HCT116 (cell line): ENCODE results near the gene PLEKHG1. TPM values are rescaled to one million over a fixed set of nuclear protein-coding genes. Genes with fewer than 3 reads are reported as not detected.

ENCODE experiments used
- ATAC-seq: fragments of 200-7000 bp; cut with Tn5 transposase; 2 replicates; pipeline ENCODE4 v1.9.1; 2020; ENCODE audit warnings: mild to moderate bottlenecking, moderate library complexity
- BruUV-seq: library from RNA; stranded (reverse); fragments of 400-500 nt; replicated peaks from 2 replicates; lab custom pipeline; 2021; lab: Mats Ljungman, UMichigan
- CTCF ChIA-PET: fragments of 300-600 bp; sonication (Branson Sonifier 250); formaldehyde crosslinking; loops from one replicate; lab custom pipeline; 2021; ENCODE audit warnings: antibody characterized with exemption; lab: Charles Lee
- POLR2A ChIA-PET: fragments of 300-600, 350-600 bp; sonication (Branson Sonifier 250); formaldehyde crosslinking; loops from one replicate; lab custom pipeline; 2021; ENCODE audit warnings: antibody characterized with exemption; lab: Charles Lee
- RAD21 ChIA-PET, 2 experiments: fragments of 300-600 bp; sonication (Branson Sonifier 250); formaldehyde crosslinking; loops; one replicate each; lab custom pipeline; 2023; ENCODE audit warnings: low total read pairs in 2 of 2; ENCODE audit not compliant: uncharacterized antibody in 2 of 2, unreplicated experiment in 2 of 2, low non-redundant PET in 1 of 2; lab: Charles Lee
- DNase-seq: peaks from one replicate; pipeline ENCODE4 v3.0.0-alpha.2; 2010; ENCODE audit warnings: low read depth, low spot score
- H2AFZ ChIP-seq: fragments of 200-600 bp; shearing (Covaris generic), sonication (generic); 2 replicates; pipeline ENCODE4 v1.6.1; 2017; ENCODE audit warnings: low read depth, mixed run types, mixed read lengths, antibody characterized with exemption, low read length; ENCODE audit not compliant: poor library complexity, severe bottlenecking
- H3K27ac ChIP-seq: 2 replicates; pipeline ENCODE4 v1.5.1; 2012; ENCODE audit warnings: low read depth, low read length
- H3K27me3 ChIP-seq: fragments of 200-600 bp; sonication (generic); 2 replicates; pipeline ENCODE4 v1.6.1; 2016; ENCODE audit warnings: mixed run types, low read length, mixed read lengths; ENCODE audit not compliant: insufficient read depth
- H3K36me3 ChIP-seq, 2 experiments: fragments of 200-500 bp in 1 of 2; fragments of 200-600 bp in 1 of 2; sonication (Bioruptor generic) in 1 of 2; sonication (generic) in 1 of 2; 2 replicates each; pipeline versions ENCODE4 v1.5.1 to v1.6.1; 2014 to 2016; ENCODE audit warnings: low read length in 2 of 2, inconsistent platforms in 1 of 2, mixed read lengths in 1 of 2, mixed run types in 1 of 2; ENCODE audit not compliant: insufficient read depth in 2 of 2, control insufficient read depth in 1 of 2
- H3K4me1 ChIP-seq, 2 experiments: fragments of 200-600 bp in 1 of 2; sonication (generic) in 1 of 2; 2 replicates each; pipeline versions ENCODE4 v1.5.1 to v1.6.1; 2012 to 2017; ENCODE audit warnings: low read length in 2 of 2, inconsistent platforms in 1 of 2, mild to moderate bottlenecking in 1 of 2, mixed read lengths in 1 of 2, mixed run types in 1 of 2, moderate library complexity in 1 of 2; ENCODE audit not compliant: insufficient read depth in 2 of 2, control insufficient read depth in 1 of 2
- H3K4me2 ChIP-seq: fragments of 200-600 bp; sonication (generic); 2 replicates; pipeline ENCODE4 v1.6.1; 2017; ENCODE audit warnings: mixed run types, low read length, mixed read lengths
- H3K4me3 ChIP-seq, 2 experiments: fragments of 200-600 bp in 1 of 2; sonication (generic) in 1 of 2; replicated peaks in 1 of 2; 2 replicates each; pipeline ENCODE4 v1.5.1; 2011 to 2016; ENCODE audit warnings: low read length in 2 of 2, control low read depth in 1 of 2, low read depth in 1 of 2, mild to moderate bottlenecking in 1 of 2, mixed read lengths in 1 of 2, mixed run types in 1 of 2
- H3K79me2 ChIP-seq: fragments of 200-600 bp; sonication (generic); 2 replicates; pipeline ENCODE4 v1.6.1; 2017; ENCODE audit warnings: mild to moderate bottlenecking, mixed run types, low read length, moderate library complexity, mixed read lengths; ENCODE audit not compliant: insufficient read depth
- H3K9ac ChIP-seq: fragments of 200-600 bp; sonication (generic); 2 replicates; pipeline ENCODE4 v1.6.1; 2016; ENCODE audit warnings: low read length, mixed read lengths
- H3K9me2 ChIP-seq: fragments of 200-600 bp; sonication (generic), shearing (Covaris generic); 2 replicates; pipeline ENCODE4 v1.6.1; 2017; ENCODE audit warnings: mixed run types, mild to moderate bottlenecking, moderate library complexity; ENCODE audit not compliant: insufficient read depth
- H3K9me3 ChIP-seq, 2 experiments: fragments of 200-500 bp in 1 of 2; fragments of 200-600 bp in 1 of 2; sonication (Bioruptor generic) in 1 of 2; sonication (generic) in 1 of 2; 2 replicates each; pipeline ENCODE4 v1.6.1; 2014 to 2017; ENCODE audit warnings: low read length in 2 of 2, mixed read lengths in 2 of 2, inconsistent platforms in 1 of 2, low read depth in 1 of 2, mild to moderate bottlenecking in 1 of 2, mixed run types in 1 of 2, moderate library complexity in 1 of 2; ENCODE audit not compliant: control insufficient read depth in 1 of 2, insufficient read depth in 1 of 2
- H4K20me1 ChIP-seq: fragments of 200-600 bp; sonication (generic), shearing (Covaris generic); 2 replicates; pipeline ENCODE4 v1.6.1; 2017; ENCODE audit warnings: mixed run types, mild to moderate bottlenecking, moderate library complexity; ENCODE audit not compliant: insufficient read depth
- CTCF ChIP-seq, 3 experiments: fragments of 200-600 bp in 1 of 3; sonication (generic) in 1 of 3; IDR thresholded peaks in 2 of 3; conservative IDR thresholded peaks in 1 of 3; 2 replicates each; pipeline ENCODE4 v1.5.1; 2012 to 2017; ENCODE audit warnings: low read depth in 2 of 3, low read length in 2 of 3, antibody characterized with exemption in 1 of 3, borderline replicate concordance in 1 of 3, control low read depth in 1 of 3, mild to moderate bottlenecking in 1 of 3, mixed read lengths in 1 of 3, mixed run types in 1 of 3, moderate library complexity in 1 of 3; ENCODE audit not compliant: insufficient read depth in 1 of 3
- EGR1 ChIP-seq: IDR thresholded peaks from 2 replicates; pipeline ENCODE4 v1.6.1; 2012; ENCODE audit warnings: low read depth
- ELF1 ChIP-seq: IDR thresholded peaks from 2 replicates; pipeline ENCODE4 v1.6.1; 2012; ENCODE audit warnings: low read depth, borderline replicate concordance
- EZH2 ChIP-seq: fragments of 200-600 bp; sonication (generic); IDR thresholded peaks from 2 replicates; pipeline ENCODE4 v1.6.1; 2017; ENCODE audit warnings: antibody characterized with exemption, mixed run types
- JUND ChIP-seq: IDR thresholded peaks from 2 replicates; pipeline ENCODE4 v1.6.1; 2012
- POLR2A ChIP-seq: IDR thresholded peaks from 2 replicates; pipeline ENCODE4 v1.7.0; 2011; ENCODE audit warnings: borderline replicate concordance; ENCODE audit not compliant: insufficient read depth, insufficient read length; ENCODE audit errors: extremely low read depth
- SRF ChIP-seq: IDR thresholded peaks from 2 replicates; pipeline ENCODE4 v1.6.1; 2012; ENCODE audit warnings: low read depth
- TCF7L2 ChIP-seq: IDR thresholded peaks from 2 replicates; pipeline ENCODE4 v1.7.0; 2011; ENCODE audit warnings: borderline replicate concordance, inconsistent platforms; ENCODE audit not compliant: insufficient read depth, insufficient read length; ENCODE audit errors: extremely low read depth
- ZNF274 ChIP-seq: fragments of 200-500 bp; sonication (Bioruptor generic); IDR thresholded peaks from 2 replicates; pipeline ENCODE4 v1.6.1; 2014; ENCODE audit warnings: mild to moderate bottlenecking, low read depth, low read length, inconsistent platforms
- intact Hi-C: fragments of 100-400 bp; cut with micrococcal nuclease; formaldehyde crosslinking; loops from 2 replicates; pipeline ENCODE4 v1.10.0; 2022
- total RNA-seq: library from RNA; stranded (reverse); gene quantifications from one replicate; pipeline ENCODE4 v1.2.1, GENCODE V29; 2021; ENCODE audit not compliant: unreplicated experiment
- TF ChIP-seq, protein P1 (sequence below): IDR thresholded peaks from 2 replicates; pipeline ENCODE4 v1.6.1; 2011; ENCODE audit warnings: mild to moderate bottlenecking, low read length, moderate library complexity; ENCODE audit not compliant: insufficient replicate concordance; ENCODE audit errors: extremely low read depth
- TF ChIP-seq, protein P2 (sequence below): IDR thresholded peaks from 2 replicates; pipeline ENCODE4 v1.6.1; 2012; ENCODE audit warnings: low read depth

The PLEKHG1 gene
- total RNA-seq, 1 experiment from 2014 or later, result 10.4 TPM

DNA sequence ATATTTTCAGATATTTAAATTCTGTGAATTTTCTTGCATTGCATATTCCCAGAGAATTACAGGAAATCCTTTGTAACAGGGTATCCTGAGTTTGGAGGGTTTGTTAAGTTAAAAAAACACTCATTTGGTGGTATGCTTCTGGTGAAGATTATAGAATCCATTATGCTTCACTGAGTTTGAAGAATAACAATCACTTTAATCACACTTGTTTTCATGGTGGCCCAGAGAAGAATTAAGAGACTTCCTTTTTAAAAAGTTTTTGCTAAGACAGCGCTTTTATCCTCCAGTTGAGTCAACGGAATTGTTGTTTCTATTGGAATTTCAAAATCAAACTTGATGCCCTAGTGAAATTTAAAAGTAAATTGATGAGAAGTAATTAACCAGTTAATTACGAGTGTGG is 17.4 kb downstream of the PLEKHG1 start:
- no peaks in the 10 kb centered on the region for H3K9me2 ChIP-seq
- POLR2A ChIA-PET, result no interaction called here
- intact Hi-C loops, result no loop called here
- H3K9me3 ChIP-seq, result no peaks in the 10 kb centered on the region
- H3K36me3 ChIP-seq, result no peaks in the 10 kb centered on the region
- ATAC-seq, result no peak
- CTCF ChIA-PET, result no interaction called here
- TF ChIP-seq, protein P1, sequence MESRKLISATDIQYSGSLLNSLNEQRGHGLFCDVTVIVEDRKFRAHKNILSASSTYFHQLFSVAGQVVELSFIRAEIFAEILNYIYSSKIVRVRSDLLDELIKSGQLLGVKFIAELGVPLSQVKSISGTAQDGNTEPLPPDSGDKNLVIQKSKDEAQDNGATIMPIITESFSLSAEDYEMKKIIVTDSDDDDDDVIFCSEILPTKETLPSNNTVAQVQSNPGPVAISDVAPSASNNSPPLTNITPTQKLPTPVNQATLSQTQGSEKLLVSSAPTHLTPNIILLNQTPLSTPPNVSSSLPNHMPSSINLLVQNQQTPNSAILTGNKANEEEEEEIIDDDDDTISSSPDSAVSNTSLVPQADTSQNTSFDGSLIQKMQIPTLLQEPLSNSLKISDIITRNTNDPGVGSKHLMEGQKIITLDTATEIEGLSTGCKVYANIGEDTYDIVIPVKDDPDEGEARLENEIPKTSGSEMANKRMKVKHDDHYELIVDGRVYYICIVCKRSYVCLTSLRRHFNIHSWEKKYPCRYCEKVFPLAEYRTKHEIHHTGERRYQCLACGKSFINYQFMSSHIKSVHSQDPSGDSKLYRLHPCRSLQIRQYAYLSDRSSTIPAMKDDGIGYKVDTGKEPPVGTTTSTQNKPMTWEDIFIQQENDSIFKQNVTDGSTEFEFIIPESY, result no peak
- TF ChIP-seq POLR2A (no peak), EGR1 (no peak), ELF1 (no peak), TCF7L2 (no peak), JUND (no peak)
- BruUV-seq, result no TSS peak
- no peak overlapping the region for H3K4me2 ChIP-seq
- H2AFZ ChIP-seq, result no peak overlapping the region
- H3K79me2 ChIP-seq, result no peaks in the 10 kb centered on the region
- H3K27ac ChIP-seq, result no peak overlapping the region
- RAD21 ChIA-PET, result no interaction called here
- no peak overlapping the region for H3K4me3 ChIP-seq
- DNase-seq, result no peak
- no peak overlapping the region for H3K9ac ChIP-seq
- H4K20me1 ChIP-seq, result no peaks in the 10 kb centered on the region
- no peaks in the 10 kb centered on the region for H3K27me3 ChIP-seq
- no peaks in the 10 kb centered on the region for H3K4me1 ChIP-seq

- intact Hi-C loops, result no loop called here
- H3K9ac ChIP-seq, result no peak overlapping the region
- no peak overlapping the region for H3K4me2 ChIP-seq
- no peak overlapping the region for H3K4me3 ChIP-seq
- H2AFZ ChIP-seq, result no peak overlapping the region
- no peak for DNase-seq
- ChIA-PET RAD21 (no interaction called here), CTCF (no interaction called here), POLR2A (no interaction called here)
- H3K4me1 ChIP-seq, result no peaks in the 10 kb centered on the region
- no peaks in the 10 kb centered on the region for H3K27me3 ChIP-seq
- no peaks in the 10 kb centered on the region for H3K79me2 ChIP-seq
- no peaks in the 10 kb centered on the region for H3K9me2 ChIP-seq
- no peak overlapping the region for H3K27ac ChIP-seq
- H4K20me1 ChIP-seq, result no peaks in the 10 kb centered on the region
- no peak for ATAC-seq
- no TSS peak for BruUV-seq
- no peaks in the 10 kb centered on the region for H3K36me3 ChIP-seq
- H3K9me3 ChIP-seq, result no peaks in the 10 kb centered on the region
- TF ChIP-seq CTCF (IDR thresholded peaks at IDR 0.05 in 2 of 3, conservative IDR thresholded peaks at IDR 0.05 in 1 of 3; ENCODE audit: borderline replicate concordance in 1 of 3, insufficient read depth in 1 of 3, low read depth in 2 of 3, low read length in 2 of 3) (no peak), JUND (no peak), EZH2 (no peak), ZNF274 (no peak), SRF (no peak)
- TF ChIP-seq, protein P2, sequence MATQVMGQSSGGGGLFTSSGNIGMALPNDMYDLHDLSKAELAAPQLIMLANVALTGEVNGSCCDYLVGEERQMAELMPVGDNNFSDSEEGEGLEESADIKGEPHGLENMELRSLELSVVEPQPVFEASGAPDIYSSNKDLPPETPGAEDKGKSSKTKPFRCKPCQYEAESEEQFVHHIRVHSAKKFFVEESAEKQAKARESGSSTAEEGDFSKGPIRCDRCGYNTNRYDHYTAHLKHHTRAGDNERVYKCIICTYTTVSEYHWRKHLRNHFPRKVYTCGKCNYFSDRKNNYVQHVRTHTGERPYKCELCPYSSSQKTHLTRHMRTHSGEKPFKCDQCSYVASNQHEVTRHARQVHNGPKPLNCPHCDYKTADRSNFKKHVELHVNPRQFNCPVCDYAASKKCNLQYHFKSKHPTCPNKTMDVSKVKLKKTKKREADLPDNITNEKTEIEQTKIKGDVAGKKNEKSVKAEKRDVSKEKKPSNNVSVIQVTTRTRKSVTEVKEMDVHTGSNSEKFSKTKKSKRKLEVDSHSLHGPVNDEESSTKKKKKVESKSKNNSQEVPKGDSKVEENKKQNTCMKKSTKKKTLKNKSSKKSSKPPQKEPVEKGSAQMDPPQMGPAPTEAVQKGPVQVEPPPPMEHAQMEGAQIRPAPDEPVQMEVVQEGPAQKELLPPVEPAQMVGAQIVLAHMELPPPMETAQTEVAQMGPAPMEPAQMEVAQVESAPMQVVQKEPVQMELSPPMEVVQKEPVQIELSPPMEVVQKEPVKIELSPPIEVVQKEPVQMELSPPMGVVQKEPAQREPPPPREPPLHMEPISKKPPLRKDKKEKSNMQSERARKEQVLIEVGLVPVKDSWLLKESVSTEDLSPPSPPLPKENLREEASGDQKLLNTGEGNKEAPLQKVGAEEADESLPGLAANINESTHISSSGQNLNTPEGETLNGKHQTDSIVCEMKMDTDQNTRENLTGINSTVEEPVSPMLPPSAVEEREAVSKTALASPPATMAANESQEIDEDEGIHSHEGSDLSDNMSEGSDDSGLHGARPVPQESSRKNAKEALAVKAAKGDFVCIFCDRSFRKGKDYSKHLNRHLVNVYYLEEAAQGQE, result no peak
Observed at GRCh38 chr6:150617496-150618460, 18.1 kb downstream of the PLEKHG1 start.
